Gastrocnemius medialis (tissue), 4 donors: ENCODE data around the gene IGF2. TPM values are rescaled to one million over a fixed set of nuclear protein-coding genes. Genes with fewer than 3 reads are reported as not detected.

Source experiments
- ATAC-seq, 2 donors: fragments of 150-250 bp; one replicate each; pipeline ENCODE4 v1.9.1; 2016
- DNase-seq, 2 donors: peaks; one replicate each; pipeline ENCODE4 v3.0.0-alpha.2; 2019
- H3K27ac ChIP-seq, 4 donors: fragments of 200-600 bp; sonication (generic); 1 replicate in 1 of 4; 2 replicates in 3 of 4; pipeline ENCODE4 v1.5.1; 2016 to 2018; ENCODE audit warnings: mild to moderate bottlenecking in 2 of 4, moderate library complexity in 1 of 4
- H3K27me3 ChIP-seq, 3 donors: fragments of 200-600 bp; sonication (generic) in 2 of 3; 1 replicate in 1 of 3; 2 replicates in 2 of 3; pipeline versions ENCODE4 v1.5.1 to v1.6.0; 2016 to 2019; ENCODE audit warnings: mild to moderate bottlenecking in 1 of 3, moderate library complexity in 1 of 3
- H3K36me3 ChIP-seq, 2 donors: fragments of 200-600 bp; sonication (generic) in 1 of 2; one replicate each; pipeline ENCODE4 v1.5.1; 2017 to 2018
- H3K4me1 ChIP-seq, 2 donors: fragments of 200-600 bp; sonication (generic) in 1 of 2; one replicate each; pipeline ENCODE4 v1.5.1; 2016 to 2017; ENCODE audit warnings: mild to moderate bottlenecking in 2 of 2
- H3K4me3 ChIP-seq, 4 donors: fragments of 200-600 bp; sonication (generic) in 3 of 4; 1 replicate in 1 of 4; 2 replicates in 3 of 4; pipeline ENCODE4 v1.5.1; 2016 to 2019; ENCODE audit warnings: mild to moderate bottlenecking in 2 of 4
- H3K9me3 ChIP-seq, 3 donors: fragments of 200-600 bp; sonication (generic) in 2 of 3; 1 replicate in 1 of 3; 2 replicates in 2 of 3; pipeline ENCODE4 v1.5.1; 2016 to 2019
- POLR2A ChIP-seq, 2 donors: fragments of 450-650 bp; IDR thresholded peaks; one replicate each; pipeline ENCODE4 v1.6.1; 2017; ENCODE audit warnings: antibody characterized with exemption in 2 of 2, mild to moderate bottlenecking in 2 of 2, moderate library complexity in 2 of 2
- in situ Hi-C, 4 donors: fragments of 200-750 bp; cut with MboI; loops; one replicate each; pipeline versions ENCODE4 v1.15.0 to v1.8.0; 2017; ENCODE audit warnings: low sequenced_read_pairs in 4 of 4
- intact Hi-C: fragments of 100-400 bp; cut with DNase I; formaldehyde crosslinking; loops from one replicate; pipeline ENCODE4 v1.15.1; 2023; ENCODE audit warnings: low total_unique reads
- total RNA-seq, 4 donors: library from RNA; depleted of rRNA; stranded (reverse); fragments of >200 nt; gene quantifications; one replicate each; pipeline versions ENCODE4 v1.1.0 to v1.2.3, GENCODE V29; 2016
- TF ChIP-seq, protein P1 (sequence below), 5 experiments: fragments of 450-650 bp in 3 of 5; fragments of 200-600 bp in 2 of 5; sonication (generic) in 2 of 5; IDR thresholded peaks in 4 of 5; conservative IDR thresholded peaks in 1 of 5; 1 replicate in 4 of 5; 2 replicates in 1 of 5; pipeline ENCODE4 v1.5.1; 2016 to 2019; ENCODE audit warnings: antibody characterized with exemption in 5 of 5, mild to moderate bottlenecking in 3 of 5, moderate library complexity in 3 of 5

Gene IGF2
- total RNA-seq, 4 donors from 2014 or later = 21.6 to 42.4 (median 29.2) TPM

DNA sequence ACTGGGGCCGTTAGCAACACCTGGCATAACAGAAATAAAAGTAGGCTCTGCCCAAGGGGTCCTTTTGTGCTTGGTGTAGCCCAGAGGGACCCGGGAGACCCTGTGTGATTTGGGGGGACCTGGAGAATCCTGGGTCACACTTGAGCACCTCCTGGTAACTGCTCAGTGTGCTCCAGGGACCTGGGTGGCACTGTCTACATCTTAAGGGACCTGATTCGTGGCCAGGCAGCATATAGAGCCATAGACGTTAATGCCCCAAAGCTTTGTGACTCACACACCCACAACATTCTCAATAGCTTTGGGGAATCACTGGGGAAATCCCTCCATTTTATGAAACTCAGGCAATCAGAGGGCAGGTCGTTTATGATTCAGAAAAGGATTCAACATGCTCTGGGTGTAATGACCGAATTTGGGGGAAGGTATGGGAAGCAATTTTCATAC, 3.6 kb upstream of the IGF2 start:
- intact Hi-C loops (loop anchor here (5.0 kb wide), 1 partner anchor 50 kb away; no protein-coding TSS in a partner anchor), in situ Hi-C loops (loop anchor here in 1 of 4 donors (25.0 kb wide), 1 partner anchor 105 kb away; no protein-coding TSS in a partner anchor)

DNA sequence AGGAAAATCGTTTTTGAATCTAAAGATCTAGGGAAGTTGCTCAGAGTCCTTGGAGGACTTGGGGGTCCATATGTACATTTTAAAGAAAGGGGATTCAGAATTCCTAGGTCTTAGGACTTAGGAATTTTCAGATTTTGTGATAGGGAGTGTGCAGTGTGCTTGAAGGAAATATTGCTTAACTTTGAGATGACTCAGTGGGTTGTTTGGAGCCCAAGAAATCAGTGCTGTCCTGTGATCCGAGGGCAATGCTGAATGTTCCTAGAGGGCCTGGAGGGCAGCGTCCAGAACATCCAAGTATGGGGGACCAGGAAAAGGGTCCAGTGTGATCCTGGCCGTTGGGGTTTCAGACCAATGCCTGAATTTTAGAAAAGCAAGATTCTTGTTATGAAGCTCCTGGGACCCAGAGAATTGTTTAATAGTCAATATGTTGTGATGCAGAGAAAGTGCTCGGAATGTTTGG, 3.1 kb upstream of the IGF2 start:
- intact Hi-C loops = loop anchor here (5.0 kb wide), 1 partner anchor 50 kb away; no protein-coding TSS in a partner anchor
- H3K36me3 ChIP-seq = no peaks in the 10 kb centered on the region
- DNase-seq = no peak
- H3K27me3 ChIP-seq = peaks cover 70 to 88% (median 83%) of the 10 kb centered on the region in 3 donors
- TF ChIP-seq, protein P1, sequence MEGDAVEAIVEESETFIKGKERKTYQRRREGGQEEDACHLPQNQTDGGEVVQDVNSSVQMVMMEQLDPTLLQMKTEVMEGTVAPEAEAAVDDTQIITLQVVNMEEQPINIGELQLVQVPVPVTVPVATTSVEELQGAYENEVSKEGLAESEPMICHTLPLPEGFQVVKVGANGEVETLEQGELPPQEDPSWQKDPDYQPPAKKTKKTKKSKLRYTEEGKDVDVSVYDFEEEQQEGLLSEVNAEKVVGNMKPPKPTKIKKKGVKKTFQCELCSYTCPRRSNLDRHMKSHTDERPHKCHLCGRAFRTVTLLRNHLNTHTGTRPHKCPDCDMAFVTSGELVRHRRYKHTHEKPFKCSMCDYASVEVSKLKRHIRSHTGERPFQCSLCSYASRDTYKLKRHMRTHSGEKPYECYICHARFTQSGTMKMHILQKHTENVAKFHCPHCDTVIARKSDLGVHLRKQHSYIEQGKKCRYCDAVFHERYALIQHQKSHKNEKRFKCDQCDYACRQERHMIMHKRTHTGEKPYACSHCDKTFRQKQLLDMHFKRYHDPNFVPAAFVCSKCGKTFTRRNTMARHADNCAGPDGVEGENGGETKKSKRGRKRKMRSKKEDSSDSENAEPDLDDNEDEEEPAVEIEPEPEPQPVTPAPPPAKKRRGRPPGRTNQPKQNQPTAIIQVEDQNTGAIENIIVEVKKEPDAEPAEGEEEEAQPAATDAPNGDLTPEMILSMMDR (IDR thresholded peaks at IDR 0.05 in 4 of 5, conservative IDR thresholded peaks at IDR 0.05 in 1 of 5) = no peak
- TF ChIP-seq POLR2A (IDR thresholded peaks at IDR 0.05) = no peak
- no peak overlapping the region for H3K4me3 ChIP-seq
- no peak for ATAC-seq
- in situ Hi-C loops = loop anchor here in 1 of 4 donors (25.0 kb wide), 1 partner anchor 105 kb away; no protein-coding TSS in a partner anchor
- no peaks in the 10 kb centered on the region for H3K9me3 ChIP-seq
- no peak overlapping the region for H3K27ac ChIP-seq
- H3K4me1 ChIP-seq = peaks cover 7 to 12% of the 10 kb centered on the region in 2 donors

More for the DNA sequence above, 3.6 kb upstream of the IGF2 start:
- Histone ChIP-seq H3K36me3 (no peaks in the 10 kb centered on the region), H3K4me3 (no peak overlapping the region), H3K27ac (no peak overlapping the region), H3K4me1 (peaks cover 7 to 8% of the 10 kb centered on the region in 2 donors), H3K27me3 (peaks cover 65 to 86% (median 79%) of the 10 kb centered on the region in 3 donors), H3K9me3 (no peaks in the 10 kb centered on the region)
- ATAC-seq (no peak), DNase-seq (no peak)
- TF ChIP-seq, protein P1 (IDR thresholded peaks at IDR 0.05 in 4 of 5, conservative IDR thresholded peaks at IDR 0.05 in 1 of 5) = no peak
- TF ChIP-seq POLR2A (IDR thresholded peaks at IDR 0.05) = no peak

DNA sequence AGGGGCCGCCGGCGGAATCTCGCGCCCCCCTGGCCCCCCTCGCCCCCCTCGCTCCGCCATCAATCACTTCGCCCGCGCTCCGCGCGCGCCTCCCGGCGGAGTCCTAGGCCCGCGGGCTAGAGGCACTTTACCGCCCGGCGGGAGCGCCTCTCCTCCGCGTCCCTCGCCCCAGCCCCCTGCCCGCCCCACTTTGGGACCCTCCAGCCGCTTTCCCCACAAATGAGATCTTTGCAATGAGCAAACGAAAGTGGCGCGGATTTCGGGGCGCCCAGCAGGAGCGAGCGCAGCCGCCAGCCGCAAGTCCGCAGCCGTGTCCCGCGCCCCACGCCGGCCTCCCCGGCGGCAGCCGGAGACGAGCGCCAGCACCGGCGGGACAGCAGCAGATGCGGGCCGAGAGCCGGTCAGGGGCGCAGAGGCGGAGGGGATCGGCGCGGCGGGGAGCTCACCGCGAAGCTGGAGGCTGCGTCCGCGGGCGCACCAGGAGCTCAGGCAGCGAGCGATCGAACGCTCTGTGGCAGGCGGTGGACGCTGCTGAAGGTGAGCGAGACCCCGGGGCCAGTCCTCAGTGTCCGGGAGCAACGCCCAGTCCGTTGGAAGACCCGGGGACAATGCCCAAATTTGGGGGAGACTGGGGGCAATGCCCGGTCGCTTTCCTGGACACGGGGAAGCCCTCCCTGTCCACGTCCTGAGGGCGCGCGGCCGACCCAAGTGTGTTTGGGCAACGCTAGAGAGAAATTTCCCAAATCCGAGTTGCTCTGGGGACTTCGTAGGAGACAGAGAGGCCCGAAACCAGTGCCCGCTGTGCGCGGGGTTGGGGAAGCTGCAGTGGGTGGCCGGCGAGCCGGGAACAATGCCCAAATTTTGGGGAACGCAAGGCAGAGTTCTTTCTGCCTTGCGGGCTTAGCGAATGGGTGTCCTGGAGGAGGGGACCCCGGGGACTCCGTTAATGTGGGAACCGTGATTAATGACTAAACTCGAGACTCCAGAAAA, 1.5 kb upstream of the IGF2 start:
- Histone ChIP-seq H3K4me3 (peak overlapping the region; percentile 20 to 36 (median 32)), H3K27ac (no peak overlapping the region), H3K27me3 (peaks cover 64 to 90% (median 83%) of the 10 kb centered on the region in 3 donors), H3K4me1 (peaks cover 7 to 16% of the 10 kb centered on the region in 2 donors), H3K9me3 (no peaks in the 10 kb centered on the region), H3K36me3 (no peaks in the 10 kb centered on the region)
- in situ Hi-C loops = loop anchor here in 1 of 4 donors (25.0 kb wide), 1 partner anchor 103 kb away; no protein-coding TSS in a partner anchor
- no peak for TF ChIP-seq POLR2A (IDR thresholded peaks at IDR 0.05)
- TF ChIP-seq, protein P1 (IDR thresholded peaks at IDR 0.05 in 4 of 5, conservative IDR thresholded peaks at IDR 0.05 in 1 of 5) = no peak
- intact Hi-C loops = loop anchor here (5.0 kb wide), 1 partner anchor 48 kb away; no protein-coding TSS in a partner anchor
- DNase-seq (no peak), ATAC-seq (no peak)

DNA sequence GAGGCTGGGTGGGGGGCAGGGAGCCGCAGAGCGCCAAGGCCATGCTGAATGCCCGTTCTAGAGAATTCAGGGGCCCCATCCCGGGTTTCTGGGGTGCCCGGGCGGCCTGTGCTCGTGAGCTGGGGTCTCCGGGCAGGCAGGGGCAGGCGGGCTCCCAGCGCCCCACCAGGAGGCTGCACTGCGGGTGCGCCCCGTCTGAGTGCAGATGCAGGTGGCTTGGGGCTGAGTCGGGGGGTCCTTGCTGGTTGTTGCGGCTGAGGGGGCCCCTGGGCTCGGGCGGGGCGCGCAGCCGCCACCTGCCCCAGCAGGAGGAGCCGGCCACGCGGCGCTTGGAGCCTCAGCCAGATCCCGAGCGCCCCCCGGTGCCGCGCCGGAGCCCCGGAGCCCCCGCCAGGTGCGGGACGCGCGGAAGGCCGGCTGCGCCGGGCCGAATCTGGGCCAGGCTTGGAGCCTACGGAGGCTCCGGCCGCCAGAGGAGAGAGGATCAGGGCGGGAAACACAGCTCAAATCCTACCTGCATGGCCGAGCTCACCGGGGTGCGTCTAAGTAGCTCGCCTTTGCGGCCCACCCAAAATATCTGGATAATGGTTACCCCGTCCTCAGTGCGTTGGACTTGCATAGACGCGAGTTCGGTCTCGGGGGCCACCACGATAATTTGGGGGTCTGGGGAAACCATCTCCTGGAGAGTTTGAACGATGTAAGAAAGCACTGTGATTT, 590 bp upstream of the IGF2 start:
- in situ Hi-C loops (loop anchor here in 1 of 4 donors (25.0 kb wide), 1 partner anchor 102 kb away; no protein-coding TSS in a partner anchor), intact Hi-C loops (loop anchor here (5.0 kb wide), 1 partner anchor 47 kb away; no protein-coding TSS in a partner anchor)
- TF ChIP-seq, protein P1 (IDR thresholded peaks at IDR 0.05 in 4 of 5, conservative IDR thresholded peaks at IDR 0.05 in 1 of 5) = no peak
- TF ChIP-seq POLR2A (IDR thresholded peaks at IDR 0.05) = no peak
- H3K4me1 ChIP-seq = peaks cover 7 to 16% of the 10 kb centered on the region in 2 donors
- DNase-seq = no peak
- no peak overlapping the region for H3K27ac ChIP-seq
- H3K27me3 ChIP-seq = peaks cover 55 to 85% (median 74%) of the 10 kb centered on the region in 3 donors
- H3K36me3 ChIP-seq = no peaks in the 10 kb centered on the region
- H3K4me3 ChIP-seq = peak overlapping the region in 3 of 4 donors; percentile 11 to 32 (median 20)
- ATAC-seq = no peak
- no peaks in the 10 kb centered on the region for H3K9me3 ChIP-seq
